HK-2 (cell line): ENCODE measurements around the gene CARM1.
"Not testable (repeated sequence)": the region's sequence is repeated elsewhere in the genome, so short reads cannot be mapped to it uniquely, and the experiment has no call there.

Source experiments
- DNase-seq: peaks from one replicate; pipeline ENCODE4 v3.0.0-alpha.2; 2018; ENCODE audit not compliant: unreplicated experiment

The CARM1 gene

DNA sequence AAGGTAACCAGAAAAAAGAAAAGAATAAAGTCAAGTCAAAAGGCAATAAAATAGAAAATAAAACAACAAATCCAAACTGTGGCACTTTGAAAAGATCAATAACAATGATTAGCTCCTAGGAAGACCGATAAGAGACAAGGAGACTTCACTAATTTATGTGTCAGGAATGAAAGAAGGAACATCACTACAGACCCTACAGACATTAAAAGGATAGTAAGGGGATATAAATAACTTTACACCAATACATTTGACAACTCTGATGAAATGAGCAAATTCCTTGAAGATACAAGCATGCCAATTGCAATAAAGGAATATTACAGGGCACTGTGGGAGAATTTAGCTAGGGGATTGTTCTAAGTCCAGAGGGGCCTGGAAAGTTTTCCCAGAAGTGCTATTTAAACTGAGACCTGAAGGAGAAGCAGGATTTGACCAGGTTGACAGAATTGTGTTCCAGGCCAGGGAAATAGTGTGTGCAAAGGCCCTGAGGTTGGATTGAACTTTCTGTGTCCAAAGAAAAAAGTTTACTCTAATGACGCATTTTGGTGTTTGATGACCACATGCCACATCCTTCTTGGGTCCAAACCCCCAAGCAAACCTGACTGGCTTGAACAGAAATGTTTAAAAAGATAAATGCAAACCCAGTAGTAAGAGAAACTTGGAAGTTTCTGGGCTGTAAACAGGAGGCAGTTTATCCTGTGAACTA, 24.7 kb upstream of the CARM1 start:
- no peak for DNase-seq

DNA sequence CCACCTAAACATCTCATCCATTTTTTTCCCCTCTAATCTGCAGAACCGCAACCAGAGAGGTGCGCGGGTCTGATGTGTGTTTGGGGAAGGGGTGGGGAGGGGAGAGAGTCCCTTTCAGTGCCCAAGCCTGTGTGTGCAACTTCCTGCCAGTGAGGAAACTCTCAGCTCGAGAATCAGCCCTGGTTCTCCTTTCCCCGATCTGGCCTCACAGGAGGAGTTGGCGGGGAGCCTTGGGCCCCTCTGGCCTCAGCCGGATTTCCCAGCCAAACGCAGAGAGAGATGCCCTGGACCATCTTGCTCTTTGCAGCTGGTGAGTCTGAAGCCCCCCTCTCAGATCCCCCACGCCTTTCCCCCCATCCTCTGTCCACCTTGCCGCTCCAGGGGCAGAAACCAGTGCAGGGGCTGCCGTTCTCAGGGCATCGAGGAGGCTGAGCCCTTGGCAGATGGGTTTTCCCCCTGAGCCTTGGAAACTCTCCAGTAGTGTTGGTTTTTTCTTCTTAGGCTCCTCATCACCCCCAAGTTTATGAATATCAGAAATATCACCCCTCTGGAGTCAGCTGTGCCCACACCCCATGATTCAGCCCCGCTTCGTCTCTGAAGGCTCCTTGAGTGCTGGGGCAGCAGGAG, 23.0 kb upstream of the CARM1 start, which contains the start of gene C19orf38:
Gene C19orf38 (plus strand): TSS at position 186 of the 627 bp plus-strand sequence. CDS start 94 bp downstream, at position 280.
- no peak for DNase-seq

DNA sequence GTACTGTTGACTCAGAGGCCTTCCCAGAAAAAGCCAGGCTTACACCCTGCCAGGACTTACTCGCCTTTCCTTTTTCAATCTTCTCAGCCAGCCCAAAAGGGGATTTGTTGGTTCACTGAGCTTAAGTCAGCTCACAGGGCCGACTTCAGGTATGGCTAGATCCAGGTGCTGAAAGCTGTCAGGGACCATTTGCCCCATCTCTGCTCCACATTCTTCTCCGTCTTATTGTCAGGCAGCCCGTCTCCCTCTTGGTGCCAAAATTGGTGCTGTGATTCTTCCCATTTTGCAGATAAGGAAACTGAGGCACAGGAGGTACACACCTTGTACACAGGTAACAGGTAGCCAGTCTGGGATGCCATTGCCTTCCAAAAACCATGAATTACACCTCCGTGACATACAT, 20.7 kb upstream of the CARM1 start:
- no peak for DNase-seq

DNA sequence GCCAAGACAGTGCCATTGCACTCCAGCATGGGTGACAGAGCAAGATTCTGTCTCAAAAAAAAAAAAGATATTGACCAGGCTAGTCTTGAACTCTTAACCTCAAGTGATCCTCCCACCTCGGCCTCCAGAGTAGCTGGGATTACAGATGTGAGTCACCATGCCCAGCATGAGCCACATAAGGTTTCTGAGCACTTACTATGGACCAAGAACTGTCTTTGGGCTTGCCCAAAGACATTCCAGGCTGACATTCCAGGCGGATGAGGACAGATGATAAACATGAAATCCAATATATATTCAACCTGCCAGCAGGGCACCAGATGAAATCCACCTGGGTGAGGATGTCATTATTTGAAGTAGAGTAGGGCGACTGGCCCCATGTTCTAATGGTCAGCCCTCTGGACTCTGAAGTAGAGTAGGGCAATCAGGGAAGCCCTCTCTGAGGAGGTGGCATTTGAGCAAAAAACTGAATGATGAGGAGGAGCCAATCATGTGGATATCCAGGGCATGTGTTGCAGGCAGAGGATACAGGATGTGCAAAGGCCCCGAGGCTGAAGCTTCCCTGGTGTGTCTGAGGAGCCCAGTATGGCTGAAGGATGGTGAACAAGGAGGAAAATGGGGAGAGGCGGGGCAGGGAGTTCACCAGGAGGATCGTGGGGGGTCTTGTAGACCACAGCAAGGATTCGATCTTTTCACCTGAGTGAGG, 19.1 kb upstream of the CARM1 start:
- DNase-seq: no peak

DNA sequence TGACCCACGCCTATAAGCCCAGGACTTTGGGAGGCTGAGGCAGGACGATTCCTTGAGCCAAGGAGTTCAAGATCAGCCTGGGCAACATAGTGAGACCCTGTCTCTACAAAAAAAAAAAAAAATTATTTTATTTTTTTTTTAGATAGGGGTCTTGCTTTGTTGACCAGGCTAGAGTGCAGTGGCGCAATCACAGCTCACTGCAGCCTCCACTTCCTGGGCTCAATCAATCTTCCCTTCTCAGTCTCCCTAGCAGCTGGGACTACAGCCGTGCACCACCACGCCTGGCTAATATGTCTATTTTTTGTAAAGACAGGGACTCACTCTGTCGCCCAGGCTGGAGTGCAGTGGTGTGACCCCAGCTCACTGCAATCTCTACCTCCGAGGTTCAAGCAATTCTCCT, 18.4 kb upstream of the CARM1 start:
- DNase-seq: no peak

DNA sequence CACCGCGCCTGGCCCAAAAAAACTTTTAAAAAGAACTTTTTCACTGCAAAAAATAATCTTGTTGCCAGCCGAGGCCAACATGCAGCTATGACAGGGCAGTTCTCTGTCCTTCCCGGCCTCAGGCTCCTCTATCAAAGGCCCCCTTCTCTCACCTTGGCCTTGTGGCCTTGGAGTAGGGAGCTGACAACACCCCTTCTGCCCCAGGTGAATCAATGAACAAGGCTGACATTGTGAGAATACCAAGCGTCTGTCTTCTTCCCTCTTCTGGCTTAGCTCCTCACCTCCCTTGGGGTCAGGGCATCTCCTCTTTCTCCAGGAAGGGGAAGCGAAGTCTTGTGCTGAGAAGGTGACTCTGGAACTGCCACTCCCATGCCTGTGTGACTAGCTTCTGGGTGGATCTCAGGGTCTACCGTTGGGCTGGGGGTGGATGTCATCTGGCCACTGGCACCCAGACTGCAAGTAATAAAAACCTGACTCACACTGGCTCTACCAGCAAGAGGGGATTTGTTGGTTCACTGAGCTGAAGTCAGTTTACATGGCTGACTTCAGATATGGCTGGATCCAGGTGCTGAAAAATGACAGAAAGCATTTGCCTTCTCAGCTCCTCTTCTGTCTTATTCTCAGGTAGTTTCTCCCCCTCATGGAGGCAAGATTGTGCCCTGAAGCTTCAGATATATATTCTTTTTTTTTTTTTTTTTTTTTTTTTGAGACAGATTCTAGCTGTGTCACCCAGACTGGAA, 16.8 kb upstream of the CARM1 start:
- no peak for DNase-seq

DNA sequence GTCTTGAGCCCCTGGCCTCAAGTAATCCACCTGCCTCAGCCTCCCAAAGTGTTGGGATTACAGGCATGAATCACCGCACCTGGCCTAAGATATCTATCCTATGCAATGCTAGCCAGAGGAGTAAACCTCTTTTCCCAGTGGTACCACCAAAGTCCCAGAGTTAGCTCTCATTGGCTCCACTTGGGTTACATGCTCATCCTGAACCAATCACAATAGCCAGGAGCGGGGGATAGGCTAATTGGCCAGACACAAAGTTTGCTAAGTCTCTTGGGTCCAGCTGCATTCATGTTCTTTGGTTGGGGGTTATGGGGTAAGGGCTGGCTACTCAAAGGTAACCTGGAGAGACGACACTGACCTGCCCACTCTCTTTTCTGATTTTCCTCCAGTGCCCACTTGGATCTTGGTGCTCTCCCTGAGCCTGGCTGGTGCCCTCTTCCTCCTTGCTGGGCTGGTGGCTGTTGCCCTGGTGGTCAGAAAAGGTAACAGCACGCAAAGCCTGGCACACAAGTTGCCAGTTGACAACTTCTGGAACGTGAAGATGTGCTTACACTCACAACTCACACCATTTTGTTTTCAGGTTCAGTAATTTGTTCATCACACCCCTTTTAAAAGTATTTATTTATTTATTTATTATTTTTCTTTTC, 15.4 kb upstream of the CARM1 start:
- no peak for DNase-seq

DNA sequence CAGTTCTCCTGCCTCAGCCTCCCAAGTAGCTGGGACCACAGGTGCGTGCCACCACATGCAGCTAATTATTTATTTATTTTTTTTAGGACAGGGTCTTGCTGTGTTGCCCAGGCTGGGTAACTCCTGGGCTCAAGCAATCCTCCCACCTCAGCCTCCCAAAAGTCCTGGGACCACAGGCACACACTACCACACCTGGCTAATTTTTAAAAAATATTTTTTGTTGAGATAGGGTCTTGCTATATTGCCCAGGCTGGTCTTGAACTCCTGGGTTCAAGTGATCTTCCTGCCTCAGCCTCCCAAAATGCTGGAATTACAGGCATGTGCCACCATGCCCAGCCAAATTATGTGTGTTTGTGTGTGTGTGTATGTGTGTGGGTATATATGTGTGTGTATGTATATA, 14.5 kb upstream of the CARM1 start:
- DNase-seq: not testable (repeated sequence)

DNA sequence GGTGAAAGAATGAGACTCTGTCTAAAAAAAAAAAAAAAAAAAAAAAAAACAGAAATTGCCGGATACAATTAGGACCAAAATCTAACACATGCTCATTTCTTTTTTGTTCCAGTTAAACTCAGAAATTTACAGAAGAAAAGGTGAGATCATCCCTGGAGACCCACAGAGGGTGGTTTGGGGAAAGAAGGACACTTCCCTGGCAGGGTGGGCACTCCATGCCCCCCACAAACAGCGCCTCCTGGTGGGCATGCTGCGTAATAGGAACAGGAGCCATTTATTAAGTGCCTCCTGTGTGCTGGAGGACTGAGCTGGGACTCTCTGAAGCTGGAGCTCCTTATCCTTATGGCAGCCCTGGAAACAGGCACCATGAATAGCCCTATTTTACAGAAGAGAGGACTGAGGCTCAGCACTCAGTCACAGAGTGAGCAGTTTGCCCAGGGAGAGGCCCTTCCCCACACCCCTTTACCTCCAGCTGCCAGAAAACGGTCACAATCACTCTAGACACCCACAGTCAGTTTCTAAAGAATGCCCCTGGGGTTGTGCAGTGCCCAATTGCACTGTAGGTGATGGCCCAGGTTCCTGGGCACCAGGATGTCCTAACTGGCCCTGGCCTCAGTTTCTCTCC, 13.0 kb upstream of the CARM1 start:
- DNase-seq: no peak

DNA sequence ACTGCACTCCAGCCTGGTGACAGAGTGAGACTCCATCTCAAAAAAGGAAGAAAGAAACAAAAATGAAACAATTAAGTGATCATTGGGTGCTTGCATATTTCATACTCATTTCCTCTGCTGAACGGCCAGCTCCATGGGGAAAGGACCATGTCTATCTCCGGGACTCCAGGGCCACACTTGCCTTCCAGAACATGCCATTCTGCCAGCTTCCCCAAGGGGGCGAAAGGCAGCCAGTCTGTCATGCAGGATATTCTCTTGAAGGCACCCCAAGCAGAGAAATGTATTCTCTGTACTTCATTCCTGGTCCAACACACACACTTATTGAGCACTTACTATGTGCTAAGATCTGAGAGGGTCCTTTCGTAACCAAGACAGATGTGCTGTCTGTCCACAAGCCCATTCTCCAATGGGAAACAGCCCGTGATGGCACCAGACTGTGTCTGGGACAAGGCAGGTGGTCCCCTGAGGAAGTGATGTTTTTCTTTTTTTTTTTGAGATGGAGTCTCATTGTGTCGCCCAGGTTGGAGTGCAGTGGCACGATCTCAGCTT, 10.2 kb upstream of the CARM1 start:
- DNase-seq: peak; percentile 12

DNA sequence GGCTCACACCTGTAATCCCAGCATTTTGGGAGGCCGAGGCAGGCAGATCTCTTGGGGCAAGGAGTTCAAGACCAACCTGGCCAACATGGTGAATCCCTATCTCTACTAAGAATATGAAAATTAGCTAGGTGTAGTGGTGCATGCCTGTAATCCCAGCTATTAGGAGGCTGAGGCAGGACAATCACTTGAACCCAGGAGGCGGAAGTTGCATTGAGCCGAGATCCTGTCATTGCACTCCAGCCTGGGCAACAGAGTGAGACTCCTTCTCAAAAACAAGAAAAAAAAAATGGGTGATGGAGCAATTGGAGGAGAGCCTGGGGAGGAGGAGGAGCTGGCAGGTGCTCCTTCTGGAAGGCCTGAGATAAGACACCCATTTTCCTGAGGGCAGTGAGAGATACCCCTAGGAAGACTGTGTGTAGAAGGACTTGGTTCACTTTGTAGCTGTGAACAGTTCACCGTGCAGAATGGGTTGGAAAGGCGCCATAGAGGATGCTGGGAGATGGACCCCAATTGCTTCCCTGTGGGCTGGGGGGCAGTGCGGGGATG, 8.7 kb upstream of the CARM1 start:
- DNase-seq: no peak

DNA sequence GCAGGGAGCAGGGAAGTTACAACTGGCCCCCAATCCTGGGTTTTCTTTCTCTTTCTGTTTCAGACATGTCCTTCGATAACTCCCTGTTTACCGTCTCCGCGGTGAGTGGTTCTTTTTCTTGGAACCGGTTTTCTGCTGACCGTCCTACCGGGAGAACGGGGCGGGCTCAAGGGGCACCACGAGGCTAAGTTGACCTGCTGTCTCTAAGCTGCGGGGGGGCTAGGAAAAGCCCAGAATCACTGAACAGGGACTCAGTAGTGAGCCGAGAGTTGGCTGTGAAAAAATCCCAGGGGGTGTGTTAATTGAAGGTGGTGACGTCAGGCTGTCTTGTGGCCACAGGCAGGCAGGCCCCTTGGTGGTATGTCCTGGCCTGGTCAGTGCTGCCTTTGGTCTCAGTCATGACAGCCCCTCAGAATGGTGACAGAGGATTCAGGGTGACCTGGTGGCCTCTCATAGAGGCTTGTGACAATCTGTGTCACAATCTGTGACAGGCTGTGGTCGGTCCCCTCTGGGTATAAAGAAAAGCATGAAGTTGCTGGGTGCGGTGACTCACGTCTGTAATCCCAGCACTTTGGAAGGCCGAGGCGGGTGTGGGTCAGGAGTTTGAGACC, 8.1 kb upstream of the CARM1 start:
- peak; percentile 37 for DNase-seq

DNA sequence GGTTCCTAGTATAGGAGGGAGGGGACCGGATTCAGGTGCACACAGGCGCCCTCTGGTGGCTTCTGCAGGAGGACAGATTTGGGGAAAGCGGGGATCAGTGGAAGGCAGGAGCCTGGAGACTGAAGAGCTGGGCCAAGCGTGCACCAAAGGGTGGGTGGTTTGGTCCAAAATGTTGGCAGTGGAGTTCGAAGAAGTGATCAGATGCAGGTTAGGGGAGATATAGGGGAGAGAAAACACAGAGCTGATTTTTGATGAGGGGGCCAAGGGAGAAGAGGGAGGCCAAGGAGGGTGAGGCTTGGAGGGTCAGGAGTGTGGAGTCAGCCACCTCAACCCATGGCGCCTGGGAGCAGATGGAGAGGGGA, 6.8 kb upstream of the CARM1 start:
- peak; percentile 86 for DNase-seq

DNA sequence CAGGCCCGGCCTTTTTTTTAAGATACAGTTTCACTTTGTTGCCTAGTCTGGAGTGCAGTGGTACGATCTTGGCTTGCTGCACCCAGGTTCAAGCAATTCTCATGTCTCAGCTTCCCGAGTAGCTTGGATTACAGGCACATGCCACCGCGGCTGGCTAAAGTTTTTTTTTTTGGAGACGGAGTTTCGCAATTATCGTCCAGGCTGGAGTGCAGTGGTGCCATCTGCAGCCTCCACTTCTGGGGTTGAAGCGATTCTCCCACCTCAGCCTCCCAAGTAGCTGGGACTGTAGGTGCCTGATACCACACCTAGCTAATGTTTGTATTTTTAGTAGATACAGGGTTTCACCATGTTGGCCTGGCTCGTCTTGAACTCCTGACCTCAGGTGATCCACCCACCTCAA, 4.9 kb upstream of the CARM1 start:
- DNase-seq: no peak

DNA sequence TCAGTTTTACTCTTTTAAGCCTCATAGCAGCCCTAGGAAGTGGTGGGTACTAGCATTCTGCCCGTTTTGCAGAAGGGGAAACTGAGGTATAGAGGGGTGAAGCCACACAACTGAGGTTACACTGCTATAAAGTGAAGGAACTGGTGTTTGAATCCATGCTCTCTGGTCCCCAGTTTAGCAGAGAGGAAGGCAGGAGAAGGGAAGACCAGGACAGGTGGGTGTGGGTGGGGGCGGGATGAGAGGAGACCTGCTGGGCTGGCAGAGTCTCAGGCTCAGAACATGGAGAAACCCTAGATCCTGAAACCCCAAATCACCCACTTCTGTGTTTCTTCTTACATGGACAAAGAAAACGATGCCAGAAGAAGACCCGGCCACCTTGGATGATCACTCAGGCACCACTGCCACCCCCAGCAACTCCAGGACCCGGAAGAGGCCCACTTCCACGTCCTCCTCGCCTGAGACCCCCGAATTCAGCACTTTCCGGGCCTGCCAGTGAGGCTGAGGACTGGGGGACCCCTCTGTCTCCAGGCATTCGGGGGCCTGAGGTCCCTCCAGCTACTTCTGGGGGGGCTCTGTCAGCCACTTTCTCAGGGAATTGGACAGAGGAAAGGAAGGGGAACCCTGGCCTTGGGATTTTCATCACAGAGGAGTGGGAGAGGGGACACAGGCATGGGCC, 2.3 kb upstream of the CARM1 start:
- no peak for DNase-seq

DNA sequence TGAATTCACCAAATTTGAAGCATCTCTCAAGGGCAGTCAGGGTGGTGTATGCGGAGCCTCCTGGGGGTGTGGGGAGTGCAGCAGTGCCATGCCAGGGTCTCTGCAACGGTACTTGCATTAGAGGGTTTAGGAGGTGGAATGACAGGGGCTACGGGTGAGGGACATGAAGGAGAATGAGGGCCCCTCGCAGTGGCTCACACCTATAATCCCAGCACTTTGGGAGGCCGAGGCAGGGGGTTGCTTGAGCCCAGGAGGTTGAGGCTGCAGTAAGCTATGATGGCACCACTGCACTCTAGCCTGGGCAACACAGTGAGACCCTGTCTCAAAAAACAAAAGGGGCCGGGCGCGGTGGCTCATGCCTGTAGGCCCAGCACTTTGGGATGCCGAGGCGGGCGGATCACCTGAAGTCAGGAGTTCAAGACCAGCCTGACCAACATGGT, 1.5 kb upstream of the CARM1 start:
- not testable (repeated sequence) for DNase-seq

DNA sequence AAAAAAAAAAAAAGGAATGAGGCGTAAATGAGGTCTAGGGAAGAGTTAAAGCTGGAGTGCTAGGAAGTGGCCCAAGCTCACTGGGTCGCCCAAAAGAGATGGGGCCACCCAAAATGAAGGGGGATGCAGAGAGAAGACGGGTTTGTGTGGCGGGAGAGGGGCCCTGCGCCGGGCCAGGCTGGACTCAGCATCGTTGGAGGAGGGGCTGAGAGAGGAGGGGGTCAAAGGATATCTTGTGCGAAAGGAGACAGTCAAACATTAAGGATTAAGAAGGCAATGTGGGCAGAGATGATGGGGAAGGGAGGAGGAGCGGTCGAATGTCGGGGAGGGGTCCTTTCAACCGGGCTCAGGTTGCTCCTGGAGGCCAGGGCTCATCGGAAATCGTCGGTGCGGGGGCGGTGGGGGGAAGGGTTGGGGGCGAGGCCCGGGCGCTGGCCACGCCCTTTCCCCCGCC, 825 bp upstream of the CARM1 start:
- DNase-seq: no peak

DNA sequence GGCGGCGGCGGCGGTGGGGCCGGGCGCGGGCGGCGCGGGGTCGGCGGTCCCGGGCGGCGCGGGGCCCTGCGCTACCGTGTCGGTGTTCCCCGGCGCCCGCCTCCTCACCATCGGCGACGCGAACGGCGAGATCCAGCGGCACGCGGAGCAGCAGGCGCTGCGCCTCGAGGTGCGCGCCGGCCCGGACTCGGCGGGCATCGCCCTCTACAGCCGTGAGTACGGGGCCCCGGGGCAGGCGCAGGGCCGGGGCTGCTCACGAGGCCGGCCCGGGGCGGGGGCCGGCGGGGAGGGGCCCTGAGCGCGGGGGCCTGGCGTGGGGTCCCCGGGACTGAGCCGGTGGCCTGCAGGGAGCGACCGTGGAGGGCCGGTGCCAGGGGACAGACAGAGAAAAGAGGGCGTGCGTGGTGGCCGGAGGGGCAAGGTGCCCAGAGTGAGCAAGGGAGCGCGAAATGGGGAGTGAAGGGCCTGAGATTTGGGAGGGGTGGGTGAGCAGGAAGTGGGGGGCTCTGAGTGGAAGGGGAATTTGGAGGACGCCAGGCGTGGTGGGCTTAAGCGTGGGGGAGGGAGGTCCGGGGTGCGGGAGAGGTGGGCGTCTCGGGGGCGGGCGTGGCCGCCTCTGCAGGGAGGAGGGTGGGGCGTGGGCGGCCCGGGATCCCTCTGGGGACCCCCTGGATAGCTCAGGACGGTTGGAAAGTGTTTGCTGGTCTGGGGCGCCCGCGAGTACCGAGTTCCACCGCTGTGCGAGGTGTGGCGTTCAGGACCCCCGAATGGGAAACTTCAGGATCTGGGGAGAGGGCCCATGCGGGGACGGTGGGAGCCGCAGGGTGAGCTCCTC, 575 bp downstream of the CARM1 start:
- peak; percentile 37 for DNase-seq
